DND-41 (cell line): Measurements from ENCODE around the gene GCN1.

Experiments
- ATAC-seq: fragments of 200-7000 bp; cut with Tn5 transposase; 3 replicates; pipeline ENCODE4 v1.9.1; 2021; ENCODE audit warnings: low read depth; ENCODE audit not compliant: insufficient read depth
- DNase-seq: peaks from one replicate; pipeline ENCODE4 v3.0.0-alpha.2; 2020
- H2AFZ ChIP-seq: 2 replicates; pipeline ENCODE4 v1.6.0; 2012; ENCODE audit warnings: low read depth, low read length
- H3K27ac ChIP-seq: 2 replicates; pipeline ENCODE4 v1.5.1; 2012; ENCODE audit warnings: low read length, inconsistent platforms
- H3K27me3 ChIP-seq: fragments of 200-600 bp; sonication (generic); 2 replicates; pipeline ENCODE4 v1.6.0; 2012; ENCODE audit warnings: low read length, mild to moderate bottlenecking, inconsistent platforms; ENCODE audit not compliant: insufficient read depth, poor library complexity
- H3K36me3 ChIP-seq: 2 replicates; pipeline ENCODE4 v1.5.1; 2012; ENCODE audit warnings: low read length, inconsistent platforms; ENCODE audit not compliant: insufficient read depth
- H3K4me1 ChIP-seq: 2 replicates; pipeline ENCODE4 v1.5.1; 2012; ENCODE audit warnings: mild to moderate bottlenecking, low read length; ENCODE audit not compliant: insufficient read depth
- H3K4me2 ChIP-seq: 2 replicates; pipeline ENCODE4 v1.6.0; 2012; ENCODE audit warnings: mild to moderate bottlenecking, moderate library complexity, low read length, inconsistent platforms; ENCODE audit not compliant: insufficient read depth
- H3K4me3 ChIP-seq, 2 experiments: fragments of 200-600 bp in 1 of 2; shearing (Covaris generic) in 1 of 2; 2 replicates each; pipeline ENCODE4 v1.5.1; 2012 to 2016; ENCODE audit warnings: inconsistent platforms in 2 of 2, low read length in 2 of 2, mild to moderate bottlenecking in 2 of 2, low read depth in 1 of 2, moderate library complexity in 1 of 2
- H3K79me2 ChIP-seq: 2 replicates; pipeline ENCODE4 v1.6.0; 2012; ENCODE audit warnings: low read length, inconsistent platforms; ENCODE audit not compliant: insufficient read depth
- H3K9ac ChIP-seq: 2 replicates; pipeline ENCODE4 v1.6.0; 2012; ENCODE audit warnings: low read depth, mild to moderate bottlenecking, inconsistent platforms, low read length, moderate library complexity
- H3K9me3 ChIP-seq: 2 replicates; pipeline ENCODE4 v1.5.1; 2012; ENCODE audit warnings: low read length, moderate library complexity, mild to moderate bottlenecking, inconsistent platforms; ENCODE audit not compliant: insufficient read depth, severe bottlenecking
- H4K20me1 ChIP-seq: 2 replicates; pipeline ENCODE4 v1.6.0; 2012; ENCODE audit warnings: low read length; ENCODE audit not compliant: insufficient read depth
- CTCF ChIP-seq: IDR thresholded peaks from 2 replicates; pipeline ENCODE4 v1.5.1; 2012; ENCODE audit warnings: borderline replicate concordance, low read length, moderate library complexity, mild to moderate bottlenecking; ENCODE audit not compliant: poor library complexity, severe bottlenecking; ENCODE audit errors: extremely low read depth
- EZH2 ChIP-seq: IDR thresholded peaks from 3 replicates; pipeline ENCODE4 v1.6.1; 2012; ENCODE audit warnings: borderline replicate concordance, low read depth, mild to moderate bottlenecking, moderate library complexity, low read length, inconsistent platforms; ENCODE audit not compliant: severe bottlenecking

Gene GCN1

GRCh38 chr12:120241561-120242274 is 47.2 kb upstream of the GCN1 start:
- no peaks in the 10 kb centered on the region for H3K27me3 ChIP-seq
- no peaks in the 10 kb centered on the region for H3K36me3 ChIP-seq
- H3K9ac ChIP-seq, result no peak overlapping the region
- peaks cover 24% of the 10 kb centered on the region for H4K20me1 ChIP-seq
- H3K9me3 ChIP-seq, result no peaks in the 10 kb centered on the region
- TF ChIP-seq EZH2, result no peak
- no peak for TF ChIP-seq CTCF
- H3K27ac ChIP-seq, result no peak overlapping the region
- no peak for DNase-seq
- no peak for ATAC-seq
- no peaks in the 10 kb centered on the region for H3K4me1 ChIP-seq
- no peak overlapping the region for H3K4me3 ChIP-seq
- no peaks in the 10 kb centered on the region for H3K79me2 ChIP-seq
- no peak overlapping the region for H3K4me2 ChIP-seq
- no peak overlapping the region for H2AFZ ChIP-seq

GRCh38 chr12:120240495-120240833 is 45.9 kb upstream of the GCN1 start:
- no peak overlapping the region for H3K9ac ChIP-seq
- no peaks in the 10 kb centered on the region for H3K4me1 ChIP-seq
- no peak overlapping the region for H2AFZ ChIP-seq
- H4K20me1 ChIP-seq, result peaks cover 24% of the 10 kb centered on the region
- H3K79me2 ChIP-seq, result no peaks in the 10 kb centered on the region
- TF ChIP-seq CTCF, result no peak
- TF ChIP-seq EZH2, result no peak
- H3K4me2 ChIP-seq, result no peak overlapping the region
- H3K9me3 ChIP-seq, result no peaks in the 10 kb centered on the region
- DNase-seq (no peak), ATAC-seq (no peak)
- no peaks in the 10 kb centered on the region for H3K27me3 ChIP-seq
- H3K36me3 ChIP-seq, result no peaks in the 10 kb centered on the region
- H3K27ac ChIP-seq, result no peak overlapping the region
- no peak overlapping the region for H3K4me3 ChIP-seq

- ATAC-seq, result no peak
- Histone ChIP-seq H4K20me1 (peaks cover 27% of the 10 kb centered on the region), H3K9me3 (no peaks in the 10 kb centered on the region), H3K4me1 (no peaks in the 10 kb centered on the region), H3K27ac (no peak overlapping the region), H3K36me3 (no peaks in the 10 kb centered on the region), H3K9ac (no peak overlapping the region), H3K27me3 (no peaks in the 10 kb centered on the region), H3K4me3 (no peak overlapping the region), H2AFZ (no peak overlapping the region), H3K79me2 (no peaks in the 10 kb centered on the region), H3K4me2 (no peak overlapping the region)
- DNase-seq, result no peak
- TF ChIP-seq CTCF (no peak), EZH2 (no peak)
Measured at GRCh38 chr12:120239776-120240494, 45.4 kb upstream of the GCN1 start.
